GM19035 (cell line): ENCODE measurements around the gene APLN.
A peak's percentile ranks its signal among the peaks of the same experiment; 100 is the strongest.

ENCODE experiments used
- ATAC-seq: cut with Tn5 transposase; IDR thresholded peaks from one replicate; pipeline ENCODE4 v1.9.1; 2021; ENCODE audit not compliant: unreplicated experiment

Gene APLN

GRCh38 chrX:129661369-129661768 lies 6.6 kb upstream of the APLN start:
- ATAC-seq: no peak

- no peak for ATAC-seq
Measured at GRCh38 chrX:129659861-129660260, 5.1 kb upstream of the APLN start.

- no peak for ATAC-seq
Measured at GRCh38 chrX:129659141-129659540, 4.4 kb upstream of the APLN start.

GRCh38 chrX:129658429-129658828 lies 3.7 kb upstream of the APLN start:
- no peak for ATAC-seq

GRCh38 chrX:129655547-129656249 lies 942 bp upstream of the APLN start:
- no peak for ATAC-seq

GRCh38 chrX:129653971-129654651 lies 645 bp downstream of the APLN start:
- peak; percentile 64 for ATAC-seq

- no peak for ATAC-seq
Measured at GRCh38 chrX:129653181-129653970, 1.4 kb downstream of the APLN start.

- no peak for ATAC-seq
Measured at GRCh38 chrX:129652565-129653169, 2.1 kb downstream of the APLN start.

GRCh38 chrX:129651756-129652564 lies 2.8 kb downstream of the APLN start:
- ATAC-seq: no peak

- ATAC-seq: no peak
Measured at GRCh38 chrX:129650821-129651510, 3.8 kb downstream of the APLN start.

- ATAC-seq: no peak
Measured at GRCh38 chrX:129650183-129650689, 4.5 kb downstream of the APLN start.

- no peak for ATAC-seq
Measured at GRCh38 chrX:129649268-129650182, 5.2 kb downstream of the APLN start.

GRCh38 chrX:129648514-129649267 lies 6.1 kb downstream of the APLN start:
- ATAC-seq: no peak

- ATAC-seq: no peak
Measured at GRCh38 chrX:129647418-129648410, 7.0 kb downstream of the APLN start.

GRCh38 chrX:129646566-129647417 lies 8.0 kb downstream of the APLN start:
- ATAC-seq: no peak

- no peak for ATAC-seq
Measured at GRCh38 chrX:129642641-129643040, 12.1 kb downstream of the APLN start.
